Activated CD4-positive, alpha-beta T cell treated with anti-CD3 and anti-CD28 coated beads, Interleukin-2, amount 10 ng/mL, durations not matched to agents 7 days and 5 days (primary cell): ENCODE data around the gene CTDSPL. TPM values are rescaled to one million over a fixed set of nuclear protein-coding genes. Genes with fewer than 3 reads are reported as not detected.

ENCODE experiments used
- CTCF ChIA-PET: fragments of 350-600 bp; sonication (Branson Sonifier 250); formaldehyde crosslinking; loops from one replicate; lab custom pipeline; 2021; ENCODE audit warnings: antibody characterized with exemption; lab: Charles Lee
- POLR2A ChIA-PET: fragments of 350-600 bp; sonication (Branson Sonifier 250); formaldehyde crosslinking; loops from one replicate; lab custom pipeline; 2021; ENCODE audit warnings: antibody characterized with exemption; lab: Charles Lee
- DNase-seq: peaks from one replicate; pipeline ENCODE4 v3.0.0-alpha.2; 2020
- H3K27ac Mint-ChIP-seq: one replicate; pipeline ENCODE4 v1.8.0; 2021; ENCODE audit warnings: mild to moderate bottlenecking, moderate library complexity, mixed read lengths
- H3K27me3 Mint-ChIP-seq: one replicate; pipeline ENCODE4 v1.8.0; 2021; ENCODE audit warnings: mixed read lengths
- H3K36me3 Mint-ChIP-seq: one replicate; pipeline ENCODE4 v1.8.0; 2021; ENCODE audit warnings: low read depth, mixed read lengths
- H3K4me1 Mint-ChIP-seq: one replicate; pipeline ENCODE4 v1.8.0; 2021; ENCODE audit warnings: mixed read lengths
- H3K4me3 Mint-ChIP-seq: one replicate; pipeline ENCODE4 v1.8.0; 2021; ENCODE audit warnings: mild to moderate bottlenecking, moderate library complexity, mixed read lengths
- H3K9me3 Mint-ChIP-seq: one replicate; pipeline ENCODE4 v1.8.0; 2021; ENCODE audit warnings: mixed read lengths
- total RNA-seq, 2 experiments: library from RNA; stranded (reverse); gene quantifications; one replicate each; pipeline ENCODE4 v1.2.3, GENCODE V29; 2021

Gene CTDSPL
- total RNA-seq, 2 experiments from 2014 or later = 4.6 to 4.7 TPM

GRCh38 chr3:37826933-37827332 is 34.7 kb upstream of the CTDSPL start:
- Mint-ChIP-seq H3K4me3 (no peak overlapping the region), H3K27ac (no peak overlapping the region), H3K36me3 (peaks cover 1% of the 10 kb centered on the region), H3K4me1 (no peaks in the 10 kb centered on the region), H3K27me3 (peaks cover 11% of the 10 kb centered on the region), H3K9me3 (no peaks in the 10 kb centered on the region)
- ChIA-PET CTCF (no interaction called here), POLR2A (no interaction called here)
- DNase-seq = no peak

DNA sequence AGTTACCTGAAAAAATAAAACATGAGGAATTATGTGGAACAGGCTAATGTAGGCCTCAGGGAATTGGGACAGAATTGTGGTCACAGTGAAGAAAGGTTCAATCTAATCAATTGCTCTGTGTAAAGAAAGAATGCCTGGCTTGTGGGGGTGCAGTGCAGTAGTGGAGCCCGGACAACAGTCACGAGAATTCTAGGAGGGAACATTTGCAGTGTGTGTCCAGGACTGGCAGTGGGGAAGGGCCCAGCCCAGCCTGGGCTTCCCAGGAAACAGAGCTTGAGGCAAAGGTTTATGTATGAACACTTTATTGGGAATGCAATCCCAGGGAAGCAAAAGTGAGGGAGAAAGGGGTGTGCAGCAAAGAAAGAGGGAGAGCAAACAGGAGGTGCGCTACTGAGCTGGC is 29.2 kb upstream of the CTDSPL start:
- no peak for DNase-seq
- Mint-ChIP-seq H3K4me3 (no peak overlapping the region), H3K36me3 (peaks cover 1% of the 10 kb centered on the region), H3K27ac (no peak overlapping the region), H3K9me3 (no peaks in the 10 kb centered on the region), H3K4me1 (no peaks in the 10 kb centered on the region), H3K27me3 (peaks cover 10% of the 10 kb centered on the region)
- CTCF ChIA-PET = interaction anchor here (1.0 kb wide), 1 partner anchor 23 kb away, joined by 3 read pairs; no protein-coding TSS in a partner anchor
- POLR2A ChIA-PET = no interaction called here

GRCh38 chr3:37833302-37834186 is 28.1 kb upstream of the CTDSPL start:
- Mint-ChIP-seq H3K4me3 (no peak overlapping the region), H3K27ac (no peak overlapping the region), H3K9me3 (no peaks in the 10 kb centered on the region), H3K27me3 (peaks cover 2% of the 10 kb centered on the region), H3K36me3 (peaks cover 1% of the 10 kb centered on the region), H3K4me1 (no peaks in the 10 kb centered on the region)
- POLR2A ChIA-PET = no interaction called here
- DNase-seq = no peak
- CTCF ChIA-PET = interaction anchor here (1.0 kb wide), 2 partner anchors 18 to 22 kb away, joined by 3 read pairs; no protein-coding TSS in a partner anchor

- Mint-ChIP-seq H3K27me3 (peaks cover 8% of the 10 kb centered on the region), H3K4me3 (no peak overlapping the region), H3K4me1 (no peaks in the 10 kb centered on the region), H3K36me3 (no peaks in the 10 kb centered on the region), H3K27ac (no peak overlapping the region), H3K9me3 (no peaks in the 10 kb centered on the region)
- ChIA-PET POLR2A (no interaction called here), CTCF (no interaction called here)
- no peak for DNase-seq
Observed at GRCh38 chr3:37836589-37836988, 25.1 kb upstream of the CTDSPL start.

DNA sequence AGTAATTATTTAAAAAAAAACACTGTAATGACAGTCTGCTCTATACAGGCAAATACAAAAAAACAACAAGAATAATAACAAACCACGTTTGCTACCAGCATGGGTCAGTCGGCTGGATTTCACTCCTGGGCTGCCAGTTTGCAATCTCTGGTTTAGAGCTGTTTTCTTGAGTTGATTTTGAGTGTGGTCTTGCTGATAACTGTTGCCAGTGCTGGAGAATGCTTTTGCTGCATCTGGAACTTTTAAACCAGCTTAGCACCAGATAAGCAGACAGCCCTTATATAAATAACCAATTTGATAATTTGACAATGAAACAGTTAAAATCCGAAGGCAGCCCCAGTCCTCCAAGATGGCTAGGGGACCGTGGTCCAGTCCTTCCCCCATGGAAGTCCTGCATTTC is 14.0 kb upstream of the CTDSPL start:
- Mint-ChIP-seq H3K4me3 (no peak overlapping the region), H3K27ac (no peak overlapping the region), H3K36me3 (no peaks in the 10 kb centered on the region), H3K27me3 (no peaks in the 10 kb centered on the region), H3K9me3 (peaks cover 2% of the 10 kb centered on the region), H3K4me1 (no peaks in the 10 kb centered on the region)
- CTCF ChIA-PET = interaction anchor here (0.6 kb wide), 1 partner anchor 183 kb away, joined by 3 read pairs; no protein-coding TSS in a partner anchor
- POLR2A ChIA-PET = no interaction called here
- no peak for DNase-seq

- Mint-ChIP-seq H3K27me3 (no peaks in the 10 kb centered on the region), H3K36me3 (no peaks in the 10 kb centered on the region), H3K4me1 (no peaks in the 10 kb centered on the region), H3K4me3 (no peak overlapping the region), H3K27ac (no peak overlapping the region), H3K9me3 (no peaks in the 10 kb centered on the region)
- POLR2A ChIA-PET = no interaction called here
- CTCF ChIA-PET = interaction anchor here (0.7 to 0.9 kb wide), 2 partner anchors 27 to 433 kb away, joined by 3 read pairs; no protein-coding TSS in a partner anchor
- DNase-seq = no peak
Observed at GRCh38 chr3:37849146-37849923, 12.3 kb upstream of the CTDSPL start.

GRCh38 chr3:37852097-37852496 is 9.6 kb upstream of the CTDSPL start:
- no peak for DNase-seq
- H3K27ac Mint-ChIP-seq = no peak overlapping the region
- no peaks in the 10 kb centered on the region for H3K36me3 Mint-ChIP-seq
- H3K27me3 Mint-ChIP-seq = no peaks in the 10 kb centered on the region
- H3K9me3 Mint-ChIP-seq = no peaks in the 10 kb centered on the region
- CTCF ChIA-PET = interaction anchor here (1.0 to 1.6 kb wide), 2 partner anchors 18 to 134 kb away, joined by 3 to 4 read pairs; no protein-coding TSS in a partner anchor
- no peaks in the 10 kb centered on the region for H3K4me1 Mint-ChIP-seq
- POLR2A ChIA-PET = no interaction called here
- no peak overlapping the region for H3K4me3 Mint-ChIP-seq

- CTCF ChIA-PET = interaction anchor here (5.3 kb wide), 1 partner anchor 114 kb away, joined by 74 read pairs; no protein-coding TSS in a partner anchor
Observed at GRCh38 chr3:37852771-37853170, 8.9 kb upstream of the CTDSPL start.

GRCh38 chr3:37853691-37854413 is 7.8 kb upstream of the CTDSPL start:
- no peak for DNase-seq
- Mint-ChIP-seq H3K27me3 (no peaks in the 10 kb centered on the region), H3K4me1 (no peaks in the 10 kb centered on the region), H3K4me3 (no peak overlapping the region), H3K36me3 (no peaks in the 10 kb centered on the region), H3K27ac (no peak overlapping the region), H3K9me3 (no peaks in the 10 kb centered on the region)
- POLR2A ChIA-PET = no interaction called here
- CTCF ChIA-PET = interaction anchor here (0.8 to 5.3 kb wide), 8 partner anchors 102 to 143 kb away, joined by 3 to 74 read pairs (median 5); no protein-coding TSS in a partner anchor

More at GRCh38 chr3:37852771-37853170, 8.9 kb upstream of the CTDSPL start:
- DNase-seq = no peak
- no peak overlapping the region for H3K4me3 Mint-ChIP-seq
- H3K9me3 Mint-ChIP-seq = no peaks in the 10 kb centered on the region
- no peaks in the 10 kb centered on the region for H3K27me3 Mint-ChIP-seq
- POLR2A ChIA-PET = no interaction called here
- H3K27ac Mint-ChIP-seq = no peak overlapping the region
- H3K4me1 Mint-ChIP-seq = no peaks in the 10 kb centered on the region
- no peaks in the 10 kb centered on the region for H3K36me3 Mint-ChIP-seq

DNA sequence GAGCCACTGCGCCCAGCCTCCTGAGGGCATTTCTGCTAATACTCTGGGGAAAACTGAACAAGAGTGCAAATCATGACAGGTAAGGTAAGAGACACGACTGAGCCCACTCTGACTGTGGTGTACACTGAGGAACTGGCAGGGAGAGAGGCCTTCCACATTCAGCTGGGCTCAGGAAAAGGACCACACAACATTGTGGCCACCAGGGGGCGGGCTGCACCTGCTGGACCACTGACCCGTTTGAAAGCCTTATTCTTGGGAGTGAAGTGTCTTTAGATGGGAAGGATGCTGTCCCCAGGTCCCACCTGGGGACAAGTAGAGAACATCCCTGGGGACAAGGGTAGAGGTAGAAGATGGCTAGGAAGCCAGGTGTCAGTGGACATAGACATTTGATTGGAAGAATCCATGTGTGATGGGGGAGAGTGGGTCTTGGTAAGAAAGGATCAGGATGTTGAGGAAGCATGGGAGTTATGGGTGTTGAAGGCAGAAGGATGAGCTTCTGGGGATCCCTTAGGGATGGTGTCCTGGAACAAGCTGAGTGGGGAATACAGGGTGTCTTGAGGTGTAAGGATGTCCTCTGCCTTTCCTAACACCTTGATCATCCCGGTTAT is 6.2 kb upstream of the CTDSPL start:
- Mint-ChIP-seq H3K27ac (no peak overlapping the region), H3K4me1 (peaks cover 6% of the 10 kb centered on the region), H3K27me3 (no peaks in the 10 kb centered on the region), H3K36me3 (no peaks in the 10 kb centered on the region), H3K9me3 (no peaks in the 10 kb centered on the region), H3K4me3 (no peak overlapping the region)
- ChIA-PET POLR2A (no interaction called here), CTCF (interaction anchor here (0.7 to 5.3 kb wide), 14 partner anchors 10 to 146 kb away, joined by 3 to 74 read pairs (median 4); no protein-coding TSS in a partner anchor)
- peak; percentile 79 for DNase-seq

- no peak overlapping the region for H3K4me3 Mint-ChIP-seq
- POLR2A ChIA-PET = no interaction called here
- no peaks in the 10 kb centered on the region for H3K36me3 Mint-ChIP-seq
- no peaks in the 10 kb centered on the region for H3K27me3 Mint-ChIP-seq
- H3K9me3 Mint-ChIP-seq = no peaks in the 10 kb centered on the region
- CTCF ChIA-PET = interaction anchor here (0.8 to 5.3 kb wide), 8 partner anchors 12 to 145 kb away, joined by 3 to 74 read pairs (median 6); no protein-coding TSS in a partner anchor
- DNase-seq = no peak
- H3K4me1 Mint-ChIP-seq = peaks cover 13% of the 10 kb centered on the region
- H3K27ac Mint-ChIP-seq = no peak overlapping the region
Observed at GRCh38 chr3:37856381-37856780, 5.3 kb upstream of the CTDSPL start.

GRCh38 chr3:37858742-37859141 is 2.9 kb upstream of the CTDSPL start:
- Mint-ChIP-seq H3K9me3 (no peaks in the 10 kb centered on the region), H3K36me3 (no peaks in the 10 kb centered on the region), H3K27me3 (peaks cover 14% of the 10 kb centered on the region), H3K4me1 (peaks cover 20% of the 10 kb centered on the region), H3K4me3 (no peak overlapping the region), H3K27ac (no peak overlapping the region)
- DNase-seq = no peak
- CTCF ChIA-PET = interaction anchor here (1.2 to 1.6 kb wide), 2 partner anchors 80 to 138 kb away, joined by 3 to 4 read pairs; no protein-coding TSS in a partner anchor
- POLR2A ChIA-PET = no interaction called here
